Raji (cell line): ENCODE results near the gene KANK2.
A peak's percentile ranks its signal among the peaks of the same experiment; 100 is the strongest.

Source experiments
- POLR2A ChIP-seq: IDR thresholded peaks from 2 replicates; pipeline ENCODE4 v1.6.1; 2011; ENCODE audit warnings: low read depth, low read length, control low read depth; ENCODE audit not compliant: insufficient read depth

The KANK2 gene

GRCh38 chr19:11148001-11148400, 49.3 kb downstream of the KANK2 start:
- no peak for TF ChIP-seq POLR2A

DNA sequence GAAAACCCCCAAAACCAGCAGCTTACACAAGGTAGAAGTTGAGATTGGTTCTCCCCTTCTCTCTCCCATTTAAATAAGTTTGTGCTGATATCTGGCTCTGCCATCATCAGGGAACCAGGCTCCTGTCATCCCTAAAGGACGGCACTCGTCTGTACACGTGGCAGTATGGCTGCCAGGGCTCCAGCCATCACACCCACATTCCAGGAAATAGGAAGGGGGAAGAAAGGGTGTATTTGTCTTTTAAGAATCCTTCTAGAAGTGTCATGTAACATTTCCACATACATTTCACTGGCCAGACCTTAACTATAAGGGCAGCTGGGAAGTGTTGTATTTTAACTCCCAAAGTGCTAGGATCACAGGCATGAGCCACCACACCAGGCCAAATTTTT, 51.8 kb downstream of the KANK2 start:
- TF ChIP-seq POLR2A, result no peak

GRCh38 chr19:11142528-11143171, 54.7 kb downstream of the KANK2 start:
- TF ChIP-seq POLR2A, result no peak

GRCh38 chr19:11141937-11142527, 55.3 kb downstream of the KANK2 start:
- TF ChIP-seq POLR2A, result no peak

DNA sequence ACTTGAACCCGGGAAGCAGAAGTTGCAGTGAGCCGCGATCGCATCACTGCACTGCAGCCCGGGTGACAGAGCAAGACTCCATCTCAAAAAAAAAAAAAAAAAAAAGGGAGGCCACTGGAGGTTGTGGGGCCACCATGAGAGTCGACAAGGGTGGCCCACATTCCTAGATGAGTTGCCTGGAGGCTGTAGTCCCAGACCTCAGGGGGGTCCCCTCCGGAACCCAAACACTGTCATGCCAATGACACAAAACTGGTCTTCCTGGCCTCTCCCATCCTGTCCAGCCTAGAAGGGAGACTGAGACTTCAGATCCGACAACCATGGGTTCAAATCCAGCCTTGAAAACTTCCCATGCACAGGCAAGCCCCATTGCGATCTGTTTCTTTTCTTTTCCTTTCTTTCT, 56.4 kb downstream of the KANK2 start:
- no peak for TF ChIP-seq POLR2A

DNA sequence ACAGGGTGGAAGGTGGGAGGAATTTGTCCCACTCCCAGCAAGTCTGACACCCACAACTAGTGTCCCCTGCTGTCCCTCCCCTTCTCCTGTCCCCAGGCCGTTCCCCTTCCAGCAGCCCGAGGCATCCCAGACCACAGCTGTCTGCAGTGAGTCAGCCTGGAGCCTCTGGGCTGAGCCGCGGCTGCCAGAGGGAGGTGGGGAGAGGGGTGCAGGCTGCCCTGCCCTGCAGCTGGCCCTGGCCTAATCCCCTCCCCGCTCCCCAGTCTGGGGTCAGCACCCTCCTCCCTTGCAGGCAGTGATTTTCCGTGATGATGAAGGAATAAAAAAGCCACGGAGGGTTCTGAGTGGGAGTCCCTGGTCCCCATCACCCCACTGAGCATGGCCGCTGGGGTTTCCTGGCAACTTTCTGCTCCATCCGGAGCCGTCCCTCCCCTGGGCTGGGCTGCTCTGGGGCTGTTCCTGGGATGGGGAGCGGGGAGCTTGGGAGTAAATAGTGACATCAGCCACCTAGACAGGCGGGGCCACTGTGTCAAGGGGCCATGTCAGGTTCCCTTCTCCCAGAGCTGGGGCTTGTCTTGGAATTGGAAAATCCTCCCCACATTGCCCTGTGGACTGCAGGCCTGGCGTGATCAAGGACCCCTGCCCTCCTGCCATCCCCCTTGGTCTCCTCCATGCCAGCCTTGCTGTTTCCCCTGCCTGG, 58.6 kb downstream of the KANK2 start:
- 0 out of 2 replicates have a peak, but pooled peaks have one; percentile 9 for TF ChIP-seq POLR2A

GRCh38 chr19:11137542-11138384, 59.6 kb downstream of the KANK2 start:
- no peak for TF ChIP-seq POLR2A

DNA sequence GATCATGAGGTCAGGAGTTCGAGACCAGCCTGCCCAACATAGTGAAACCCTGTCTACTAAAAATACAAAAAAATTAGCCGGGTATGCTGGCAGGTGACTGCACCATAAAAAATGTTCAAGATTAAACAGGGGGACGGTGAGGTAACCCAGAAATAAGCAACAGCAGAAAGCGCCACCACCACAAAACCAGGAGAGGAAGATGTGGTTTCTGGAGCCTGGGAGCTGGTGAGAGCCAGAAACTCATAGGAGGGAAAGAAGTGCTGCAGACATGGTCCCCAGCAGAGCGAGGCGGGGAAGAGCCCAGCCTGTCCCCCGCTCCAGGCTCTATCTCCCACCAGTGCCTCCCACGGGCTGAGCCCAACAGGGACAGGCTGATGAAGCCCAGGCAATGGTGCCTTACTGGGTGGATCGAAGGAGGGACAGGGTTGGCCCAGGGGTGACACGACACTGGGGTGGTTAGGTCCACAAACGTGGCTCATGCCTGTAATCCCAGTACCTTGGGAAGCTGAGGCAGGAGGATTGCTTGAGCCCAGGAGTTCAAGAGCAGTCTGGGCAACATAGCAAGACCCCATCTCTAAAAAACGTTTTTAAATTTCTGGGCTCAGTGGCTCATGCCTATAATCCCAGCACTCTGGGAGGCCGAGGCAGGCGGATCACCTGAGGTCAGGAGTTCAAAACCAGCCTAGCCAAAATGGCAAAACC, 60.8 kb downstream of the KANK2 start:
- no peak for TF ChIP-seq POLR2A

DNA sequence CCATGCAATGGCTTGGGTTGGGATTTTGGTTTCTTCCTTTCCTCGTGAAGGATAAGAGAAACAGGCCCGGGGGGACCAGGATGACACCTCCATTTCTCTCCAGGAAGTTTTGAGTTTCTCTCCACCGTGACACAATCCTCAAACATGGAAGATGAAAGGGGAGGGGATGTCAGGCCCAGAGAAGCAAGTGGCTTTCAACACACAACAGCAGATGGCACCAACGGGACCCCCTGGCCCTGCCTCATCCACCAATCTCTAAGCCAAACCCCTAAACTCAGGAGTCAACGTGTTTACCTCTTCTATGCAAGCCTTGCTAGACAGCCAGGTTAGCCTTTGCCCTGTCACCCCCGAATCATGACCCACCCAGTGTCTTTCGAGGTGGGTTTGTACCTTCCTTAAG, 65.9 kb downstream of the KANK2 start:
- no peak for TF ChIP-seq POLR2A

DNA sequence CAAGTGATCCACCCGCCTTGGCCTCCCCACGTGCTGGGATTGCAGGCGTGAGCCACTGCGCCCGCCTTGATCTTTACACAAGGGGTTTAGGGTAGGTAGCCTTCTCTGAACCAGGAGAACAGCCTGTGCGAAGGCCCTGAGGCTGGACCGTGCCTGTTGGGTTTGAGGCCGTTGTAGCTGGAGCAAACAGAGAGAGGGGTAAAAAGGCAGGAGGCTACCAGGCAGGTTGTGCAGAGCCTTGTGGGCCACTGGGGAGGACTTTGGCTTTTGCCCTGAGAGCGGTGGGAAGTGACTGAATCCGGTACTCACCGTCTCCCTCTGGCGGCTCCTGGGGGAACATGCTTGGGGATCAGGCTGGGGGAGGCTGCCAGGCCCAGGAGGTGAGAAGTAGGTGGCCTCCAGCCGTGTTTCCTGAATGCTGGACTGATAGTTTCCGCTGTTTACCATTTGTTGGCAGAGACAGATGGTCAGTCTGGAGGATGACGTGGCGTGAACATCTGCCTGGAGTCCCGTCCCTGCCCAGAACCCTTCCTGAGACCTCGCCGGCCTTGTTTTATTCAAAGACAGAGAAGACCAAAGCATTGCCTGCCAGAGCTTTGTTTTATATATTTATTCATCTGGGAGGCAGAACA, 66.4 kb downstream of the KANK2 start:
- no peak for TF ChIP-seq POLR2A

GRCh38 chr19:11127905-11128304, 69.4 kb downstream of the KANK2 start:
- no peak for TF ChIP-seq POLR2A

DNA sequence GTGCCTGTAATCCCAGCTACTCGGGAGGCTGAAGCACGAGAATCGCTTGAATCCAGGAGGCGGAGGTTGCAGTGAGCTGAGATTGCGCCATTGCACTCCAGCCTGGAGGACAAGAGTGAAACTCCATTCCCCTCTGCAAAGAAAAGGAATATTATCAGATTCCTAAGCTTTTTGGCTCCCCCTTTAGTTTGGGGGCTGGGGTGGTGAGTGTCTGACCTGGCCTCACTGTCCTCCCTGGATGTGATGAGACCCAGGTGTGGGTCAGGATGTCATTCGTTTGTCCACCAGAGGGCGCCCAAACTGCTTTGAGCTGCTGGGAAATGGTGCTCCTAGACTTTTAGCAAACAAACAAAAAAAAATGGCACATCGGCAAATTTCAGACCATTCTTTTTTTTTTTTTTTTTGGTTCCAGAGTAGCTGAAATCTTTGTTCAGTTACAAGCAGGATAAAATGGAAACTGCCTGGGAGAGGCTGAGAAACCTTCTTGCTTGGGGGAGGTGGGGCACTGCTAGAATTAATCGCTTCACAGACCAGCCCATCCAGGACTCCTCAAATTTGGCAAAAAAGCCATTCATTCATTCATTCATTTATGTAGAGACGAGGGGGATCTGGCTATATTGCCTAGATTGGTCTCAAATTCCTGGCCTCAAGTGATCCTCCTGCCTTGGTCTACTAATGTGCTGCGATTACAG, 71.2 kb downstream of the KANK2 start:
- TF ChIP-seq POLR2A, result no peak

DNA sequence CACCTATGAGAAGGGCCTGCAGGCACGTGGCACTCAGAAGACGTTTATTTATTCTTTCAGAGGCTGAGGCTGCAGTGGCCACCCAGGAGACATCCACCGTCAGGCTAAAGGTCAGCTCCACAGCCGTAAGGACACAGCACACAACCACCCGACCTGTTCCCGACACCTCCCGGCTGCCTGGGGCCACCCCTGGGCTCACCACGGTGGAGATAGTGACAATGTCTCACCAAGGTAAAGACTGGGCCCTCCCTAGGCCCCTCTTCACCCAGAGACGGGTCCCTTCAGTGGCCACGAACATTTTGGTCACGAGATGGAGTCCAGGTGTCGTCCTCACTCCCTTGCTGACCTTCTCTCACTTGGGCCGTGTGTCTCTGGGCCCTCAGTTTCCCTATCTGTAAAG, 74.2 kb downstream of the KANK2 start:
- no peak for TF ChIP-seq POLR2A

DNA sequence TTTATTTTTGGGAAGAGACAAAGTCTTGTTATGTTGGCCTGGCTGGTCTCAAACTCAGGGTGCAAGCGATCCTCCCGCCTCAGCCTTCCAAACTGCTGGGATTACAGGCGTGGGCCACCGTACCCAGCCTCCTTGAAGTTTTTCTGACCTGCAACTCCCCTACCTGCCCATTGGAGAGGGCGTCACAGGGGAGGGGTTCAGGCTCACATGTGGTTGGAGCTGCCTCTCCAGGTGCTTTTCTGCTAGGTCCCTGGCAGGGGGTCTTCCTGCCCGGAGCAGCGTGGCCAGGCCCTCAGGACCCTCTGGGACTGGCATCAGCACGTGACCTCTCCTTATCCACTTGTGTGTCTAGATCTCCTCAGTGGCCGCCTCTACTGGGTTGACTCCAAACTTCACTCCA, 80.8 kb downstream of the KANK2 start:
- TF ChIP-seq POLR2A, result no peak

- no peak for TF ChIP-seq POLR2A
Observed at GRCh38 chr19:11115895-11116446, 81.4 kb downstream of the KANK2 start.
